ENCODE data around the gene LAP3. TPM values are rescaled to one million over a fixed set of nuclear protein-coding genes. Genes with fewer than 3 reads are reported as not detected.
"Not testable (repeated sequence)": the region's sequence is repeated elsewhere in the genome, so short reads cannot be mapped to it uniquely, and the experiment has no call there.

Gene LAP3
- total RNA-seq, 6 experiments from 2014 or later, result 54.4 to 56.3 (median 55.7) TPM

- peaks cover 13% of the 10 kb centered on the region for H3K27me3 Mint-ChIP-seq (ENCODE audit: insufficient read depth)
- no peaks in the 10 kb centered on the region for H3K9me3 Mint-ChIP-seq
- no peaks in the 10 kb centered on the region for H3K36me3 Mint-ChIP-seq (ENCODE audit: low read depth)
- TF ChIP-seq CTCF (IDR thresholded peaks at IDR 0.05), result no peak
- H3K4me1 Mint-ChIP-seq (ENCODE audit: low read depth), result peaks cover 7% of the 10 kb centered on the region; the same call in 1 of the 2 replicates
- DNase-seq, result no peak
- no peak overlapping the region for H3K27ac Mint-ChIP-seq
- H3K4me3 Mint-ChIP-seq, result no peak overlapping the region
These were observed 41.1 kb upstream of the LAP3 start for GRCh38 chr4:17535906-17536305.

- not testable (repeated sequence) for H3K4me1 Mint-ChIP-seq (ENCODE audit: low read depth); H3K27ac Mint-ChIP-seq; H3K4me3 Mint-ChIP-seq; H3K36me3 Mint-ChIP-seq (ENCODE audit: low read depth); H3K27me3 Mint-ChIP-seq (ENCODE audit: insufficient read depth); H3K9me3 Mint-ChIP-seq; DNase-seq
These were observed 39.9 kb upstream of the LAP3 start for GRCh38 chr4:17537060-17537459.

GRCh38 chr4:17544205-17544604 is 32.8 kb upstream of the LAP3 start:
- no peak overlapping the region for H3K4me3 Mint-ChIP-seq
- TF ChIP-seq CTCF (IDR thresholded peaks at IDR 0.05), result no peak

GRCh38 chr4:17544831-17545234 is 32.2 kb upstream of the LAP3 start:
- TF ChIP-seq CTCF (IDR thresholded peaks at IDR 0.05), result no peak
- no peaks in the 10 kb centered on the region for H3K9me3 Mint-ChIP-seq
- H3K4me1 Mint-ChIP-seq (ENCODE audit: low read depth), result peaks cover 13% of the 10 kb centered on the region
- DNase-seq, result no peak
- peaks cover 7% of the 10 kb centered on the region; the same call in 1 of the 2 replicates for H3K27me3 Mint-ChIP-seq (ENCODE audit: insufficient read depth)
- no peak overlapping the region for H3K4me3 Mint-ChIP-seq
- no peaks in the 10 kb centered on the region for H3K36me3 Mint-ChIP-seq (ENCODE audit: low read depth)
- no peak overlapping the region for H3K27ac Mint-ChIP-seq

More at GRCh38 chr4:17544205-17544604, 32.8 kb upstream of the LAP3 start:
- H3K4me1 Mint-ChIP-seq (ENCODE audit: low read depth), result peaks cover 13% of the 10 kb centered on the region
- peak; percentile 37 for DNase-seq
- no peaks in the 10 kb centered on the region for H3K9me3 Mint-ChIP-seq
- no peak overlapping the region for H3K27ac Mint-ChIP-seq
- H3K27me3 Mint-ChIP-seq (ENCODE audit: insufficient read depth), result peaks cover 7% of the 10 kb centered on the region; the same call in 1 of the 2 replicates
- H3K36me3 Mint-ChIP-seq (ENCODE audit: low read depth), result no peaks in the 10 kb centered on the region

- Mint-ChIP-seq H3K4me3 (no peak overlapping the region), H3K36me3 (ENCODE audit: low read depth) (no peaks in the 10 kb centered on the region), H3K27me3 (ENCODE audit: insufficient read depth) (peaks cover 1% of the 10 kb centered on the region; the same call in 1 of the 2 replicates), H3K4me1 (ENCODE audit: low read depth) (peaks cover 13% of the 10 kb centered on the region), H3K9me3 (no peaks in the 10 kb centered on the region), H3K27ac (no peak overlapping the region)
- TF ChIP-seq CTCF (IDR thresholded peaks at IDR 0.05), result no peak
- DNase-seq, result no peak
These were observed 31.4 kb upstream of the LAP3 start for GRCh38 chr4:17545374-17546140.

GRCh38 chr4:17546222-17546621 is 30.8 kb upstream of the LAP3 start:
- H3K4me3 Mint-ChIP-seq, result no peak overlapping the region
- peaks cover 13% of the 10 kb centered on the region for H3K4me1 Mint-ChIP-seq (ENCODE audit: low read depth)
- no peaks in the 10 kb centered on the region; the same call in 1 of the 2 replicates for H3K27me3 Mint-ChIP-seq (ENCODE audit: insufficient read depth)
- no peaks in the 10 kb centered on the region for H3K36me3 Mint-ChIP-seq (ENCODE audit: low read depth)
- no peak for DNase-seq
- no peak for TF ChIP-seq CTCF (IDR thresholded peaks at IDR 0.05)
- no peak overlapping the region for H3K27ac Mint-ChIP-seq
- H3K9me3 Mint-ChIP-seq, result no peaks in the 10 kb centered on the region
